ENCODE data around the gene PDCD2L. TPM values are rescaled to one million over a fixed set of nuclear protein-coding genes. Genes with fewer than 3 reads are reported as not detected.
A peak's percentile ranks its signal among the peaks of the same experiment; 100 is the strongest.
"Not testable (repeated sequence)": the region's sequence is repeated elsewhere in the genome, so short reads cannot be mapped to it uniquely, and the experiment has no call there.

Gene PDCD2L
- total RNA-seq, 2 donors from 2014 or later, result 15.5 to 16.2 TPM

DNA sequence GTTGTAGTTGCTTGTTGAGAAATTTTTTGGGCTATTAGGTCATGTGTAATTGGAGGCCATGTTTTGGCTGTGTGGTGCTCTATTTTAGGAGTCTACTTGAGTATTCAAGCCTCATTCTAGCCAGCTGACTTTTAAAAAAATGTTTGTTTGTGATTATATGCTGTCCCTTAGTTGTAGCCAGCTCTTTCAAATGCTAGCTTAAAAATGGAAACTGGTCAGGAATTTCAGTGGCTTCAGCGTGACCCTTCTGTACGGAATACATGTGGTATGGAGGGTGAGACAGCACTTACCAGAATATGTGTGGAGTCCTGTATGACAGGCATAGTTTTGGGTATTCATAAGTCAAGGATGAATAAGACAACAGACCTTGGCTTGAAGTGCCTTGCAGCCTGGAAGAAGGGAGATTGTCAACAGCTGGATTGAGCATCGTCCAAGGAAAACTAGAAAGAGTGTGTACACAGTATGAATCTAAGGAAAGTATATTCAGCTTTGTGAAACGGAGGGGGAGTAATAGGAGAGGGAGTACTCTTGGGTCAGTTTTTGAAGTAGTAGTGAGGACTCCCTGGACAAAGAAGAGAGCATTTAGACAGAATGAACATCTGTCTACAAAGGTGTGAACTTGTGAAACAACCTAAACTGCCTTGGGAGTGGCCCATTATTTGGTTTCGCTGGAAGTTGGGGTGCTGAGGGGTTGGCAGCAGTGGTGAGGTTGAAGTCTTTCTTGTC lies 57.3 kb downstream of the PDCD2L start:
- Histone ChIP-seq H3K4me3 (no peak overlapping the region), H3K4me1 (replicated peaks) (no peaks in the 10 kb centered on the region), H3K9me3 (no peaks in the 10 kb centered on the region), H3K36me3 (no peaks in the 10 kb centered on the region), H3K27ac (no peak overlapping the region), H3K27me3 (replicated peaks; ENCODE audit: insufficient read depth) (no peaks in the 10 kb centered on the region)
- no peak for DNase-seq (ENCODE audit: low spot score)
- intact Hi-C loops (cut with DNase I), result no loop called here
- 77% methylated on average over 5 of the region's 5 CpGs for WGBS
- no peak for TF ChIP-seq POLR2A (IDR thresholded peaks at IDR 0.05)
- TF ChIP-seq, protein P1, sequence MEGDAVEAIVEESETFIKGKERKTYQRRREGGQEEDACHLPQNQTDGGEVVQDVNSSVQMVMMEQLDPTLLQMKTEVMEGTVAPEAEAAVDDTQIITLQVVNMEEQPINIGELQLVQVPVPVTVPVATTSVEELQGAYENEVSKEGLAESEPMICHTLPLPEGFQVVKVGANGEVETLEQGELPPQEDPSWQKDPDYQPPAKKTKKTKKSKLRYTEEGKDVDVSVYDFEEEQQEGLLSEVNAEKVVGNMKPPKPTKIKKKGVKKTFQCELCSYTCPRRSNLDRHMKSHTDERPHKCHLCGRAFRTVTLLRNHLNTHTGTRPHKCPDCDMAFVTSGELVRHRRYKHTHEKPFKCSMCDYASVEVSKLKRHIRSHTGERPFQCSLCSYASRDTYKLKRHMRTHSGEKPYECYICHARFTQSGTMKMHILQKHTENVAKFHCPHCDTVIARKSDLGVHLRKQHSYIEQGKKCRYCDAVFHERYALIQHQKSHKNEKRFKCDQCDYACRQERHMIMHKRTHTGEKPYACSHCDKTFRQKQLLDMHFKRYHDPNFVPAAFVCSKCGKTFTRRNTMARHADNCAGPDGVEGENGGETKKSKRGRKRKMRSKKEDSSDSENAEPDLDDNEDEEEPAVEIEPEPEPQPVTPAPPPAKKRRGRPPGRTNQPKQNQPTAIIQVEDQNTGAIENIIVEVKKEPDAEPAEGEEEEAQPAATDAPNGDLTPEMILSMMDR (IDR thresholded peaks at IDR 0.05), result no peak
- no peak for TF ChIP-seq POLR2AphosphoS5 (IDR thresholded peaks at IDR 0.05)

DNA sequence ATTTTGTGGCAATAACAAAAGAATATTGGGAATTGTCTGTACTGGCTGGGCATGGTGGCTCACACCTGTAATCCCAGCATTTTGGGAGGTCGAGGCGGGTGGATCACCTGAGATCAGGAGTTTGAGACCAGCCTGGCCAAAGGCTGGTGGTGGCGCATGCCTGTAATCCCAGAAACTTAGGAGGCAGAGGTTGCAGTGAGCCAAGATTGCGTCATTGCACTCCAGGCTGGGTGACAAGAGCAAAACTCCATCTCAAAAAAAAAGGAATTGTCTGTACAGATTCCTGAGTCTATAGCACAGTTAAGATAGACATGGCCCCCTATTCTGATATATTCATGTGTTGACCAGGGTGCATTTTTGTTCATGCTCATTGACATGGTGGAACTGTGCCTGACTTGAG lies 60.6 kb downstream of the PDCD2L start:
- intact Hi-C loops (cut with DNase I); H3K4me3 ChIP-seq; H3K27ac ChIP-seq; H3K4me1 ChIP-seq (replicated peaks); DNase-seq (ENCODE audit: low spot score); H3K27me3 ChIP-seq (replicated peaks; ENCODE audit: insufficient read depth); H3K9me3 ChIP-seq: not testable (repeated sequence)
- WGBS, result 96% methylated on average over 4 of the region's 4 CpGs
- peaks cover 0 to 12% of the 10 kb centered on the region in 2 donors for H3K36me3 ChIP-seq

DNA sequence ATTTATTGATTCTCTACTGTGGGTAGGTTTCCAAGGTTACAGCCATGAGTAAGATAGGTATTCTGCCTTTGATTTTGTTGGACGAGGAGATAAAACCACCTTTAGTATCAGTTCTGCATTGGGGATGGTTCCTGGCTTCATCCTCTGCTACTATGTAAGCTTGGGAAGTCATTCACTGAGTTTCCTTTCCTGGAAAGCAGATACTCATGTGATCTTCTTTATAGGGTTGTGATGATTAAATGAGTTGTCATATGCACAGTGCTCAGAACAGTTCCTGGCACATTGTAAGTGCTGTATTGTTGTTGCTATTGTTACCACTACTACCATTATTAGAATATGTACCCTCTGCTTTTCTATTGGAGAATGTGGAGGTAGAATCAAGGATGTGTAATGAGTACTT lies 64.2 kb downstream of the PDCD2L start:
- no peak overlapping the region for H3K4me3 ChIP-seq
- TF ChIP-seq, protein P1 (IDR thresholded peaks at IDR 0.05), result no peak
- TF ChIP-seq POLR2AphosphoS5 (IDR thresholded peaks at IDR 0.05), result no peak
- TF ChIP-seq POLR2A (IDR thresholded peaks at IDR 0.05), result no peak
- no peak for DNase-seq (ENCODE audit: low spot score)
- no peaks in the 10 kb centered on the region for H3K27me3 ChIP-seq (replicated peaks; ENCODE audit: insufficient read depth)
- no peak overlapping the region for H3K27ac ChIP-seq
- no peaks in the 10 kb centered on the region for H3K9me3 ChIP-seq
- no peaks in the 10 kb centered on the region for H3K4me1 ChIP-seq (replicated peaks)
- peaks cover 0 to 12% of the 10 kb centered on the region in 2 donors for H3K36me3 ChIP-seq
- intact Hi-C loops (cut with DNase I), result no loop called here
- WGBS, result 74% methylated on average over 1 of the region's 1 CpG

DNA sequence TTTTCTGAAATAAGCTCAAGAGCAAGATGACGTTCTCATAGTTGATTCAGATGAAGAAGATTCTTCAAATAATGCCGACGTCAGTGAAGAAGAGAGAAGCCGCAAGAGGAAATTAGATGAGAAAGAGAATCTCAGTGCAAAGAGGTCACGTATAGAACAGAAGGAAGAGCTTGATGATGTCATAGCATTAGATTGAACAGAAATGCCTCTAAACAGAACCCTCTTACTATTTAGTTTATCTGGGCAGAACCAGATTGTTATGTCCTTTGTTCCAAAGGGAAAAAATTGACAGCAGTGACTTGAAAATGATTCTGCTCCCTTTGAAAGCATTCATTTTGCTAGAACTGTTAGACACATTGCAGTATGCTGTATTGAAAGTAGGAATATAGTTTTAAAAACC lies 64.8 kb downstream of the PDCD2L start:
- H3K27ac ChIP-seq; H3K4me1 ChIP-seq (replicated peaks); H3K4me3 ChIP-seq; H3K9me3 ChIP-seq; DNase-seq (ENCODE audit: low spot score); intact Hi-C loops (cut with DNase I); H3K27me3 ChIP-seq (replicated peaks; ENCODE audit: insufficient read depth): not testable (repeated sequence)
- H3K36me3 ChIP-seq, result peaks cover 0 to 12% of the 10 kb centered on the region in 2 donors
- WGBS, result 88% methylated on average over 5 of the region's 5 CpGs

DNA sequence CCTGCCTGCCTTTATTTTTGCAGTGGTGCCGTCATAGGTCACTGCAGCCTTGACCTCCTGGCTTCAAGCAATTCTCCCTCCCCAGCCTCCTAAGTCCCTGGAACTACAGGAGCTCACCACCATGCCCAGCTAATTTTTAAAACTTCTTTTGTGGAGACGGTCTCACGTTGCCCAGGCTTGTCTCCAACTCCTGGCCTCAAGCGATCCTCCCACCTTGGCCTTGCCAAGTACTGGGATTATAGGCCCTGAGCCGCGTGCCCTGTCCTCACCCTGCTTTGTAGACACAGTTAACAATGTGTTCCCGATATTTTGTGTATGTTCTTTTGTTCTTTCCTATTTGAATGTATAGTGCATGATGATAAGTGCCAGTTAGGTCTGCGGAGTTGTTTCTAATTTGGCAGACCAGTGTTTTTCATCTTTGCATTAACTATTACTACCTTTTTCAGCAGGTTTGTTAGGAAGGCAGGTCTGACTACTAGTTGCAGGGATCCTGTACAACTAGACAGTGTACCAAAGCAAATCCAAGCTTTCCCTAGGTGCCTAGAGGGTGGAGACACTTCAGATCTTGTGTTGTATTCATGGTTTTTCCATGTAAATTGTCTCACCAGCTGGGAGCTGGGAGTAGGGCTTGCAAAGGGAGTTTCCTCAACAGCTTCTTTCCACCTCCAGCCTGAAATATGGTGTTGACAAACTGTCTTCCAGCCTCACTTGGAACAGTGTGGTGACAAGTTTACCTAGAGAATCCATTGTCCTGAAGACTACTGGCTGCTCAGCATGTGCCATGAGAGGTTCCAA lies 67.9 kb downstream of the PDCD2L start:
- H3K9me3 ChIP-seq, result no peaks in the 10 kb centered on the region
- H3K27me3 ChIP-seq (replicated peaks; ENCODE audit: insufficient read depth), result no peaks in the 10 kb centered on the region
- peak; percentile 42 for DNase-seq (ENCODE audit: low spot score)
- peaks cover 0 to 7% of the 10 kb centered on the region in 2 donors for H3K36me3 ChIP-seq
- H3K4me3 ChIP-seq, result no peak overlapping the region
- intact Hi-C loops (cut with DNase I), result no loop called here
- 42% methylated on average over 8 of the region's 8 CpGs for WGBS
- no peak overlapping the region for H3K27ac ChIP-seq
- H3K4me1 ChIP-seq (replicated peaks), result no peaks in the 10 kb centered on the region
- TF ChIP-seq, protein P1 (IDR thresholded peaks at IDR 0.05), result no peak
- TF ChIP-seq POLR2A (IDR thresholded peaks at IDR 0.05), result no peak
- TF ChIP-seq POLR2AphosphoS5 (IDR thresholded peaks at IDR 0.05), result peak; percentile 19
